Left renal cortex interstitium (tissue), 4 donors: ENCODE measurements around the gene TNRC6B. TPM values are rescaled to one million over a fixed set of nuclear protein-coding genes. Genes with fewer than 3 reads are reported as not detected.

ENCODE experiments used
- DNase-seq, 4 donors: peaks; one replicate each; pipeline ENCODE4 v3.0.0-alpha.2; 2013; ENCODE audit warnings: low read depth in 4 of 4, low spot score in 2 of 4, missing footprints in 1 of 4
- polyA plus RNA-seq, 4 donors: library from polyadenylated mRNA; unstranded; fragments of 120-200 nt; gene quantifications; one replicate each; pipeline ENCODE4 v1.2.1, GENCODE V29; 2013; ENCODE audit not compliant: insufficient read length in 4 of 4

The TNRC6B gene
- polyA plus RNA-seq, 4 donors = 10.6 to 16.6 (median 13.8) TPM

GRCh38 chr22:40237788-40238424 lies 60.2 kb downstream of the TNRC6B start:
- DNase-seq = no peak

- no peak for DNase-seq
These were observed 61.0 kb downstream of the TNRC6B start for GRCh38 chr22:40238425-40239344.

- DNase-seq = no peak
These were observed 61.6 kb downstream of the TNRC6B start for GRCh38 chr22:40239345-40239683.

- DNase-seq = no peak
These were observed 62.4 kb downstream of the TNRC6B start for GRCh38 chr22:40240160-40240559.

GRCh38 chr22:40240686-40241085 lies 63.0 kb downstream of the TNRC6B start:
- DNase-seq = no peak

GRCh38 chr22:40241200-40241763 lies 63.6 kb downstream of the TNRC6B start:
- no peak for DNase-seq

GRCh38 chr22:40243891-40244290 lies 66.2 kb downstream of the TNRC6B start:
- no peak for DNase-seq

GRCh38 chr22:40244586-40244985 lies 66.9 kb downstream of the TNRC6B start:
- no peak for DNase-seq

GRCh38 chr22:40247976-40248375 lies 70.3 kb downstream of the TNRC6B start:
- DNase-seq = no peak

- no peak for DNase-seq
These were observed 71.6 kb downstream of the TNRC6B start for GRCh38 chr22:40249286-40249685.

GRCh38 chr22:40250608-40251007 lies 72.9 kb downstream of the TNRC6B start:
- no peak for DNase-seq

- DNase-seq = no peak
These were observed 73.4 kb downstream of the TNRC6B start for GRCh38 chr22:40251106-40251505.

GRCh38 chr22:40252146-40252545 lies 74.4 kb downstream of the TNRC6B start:
- no peak for DNase-seq

GRCh38 chr22:40256516-40256915 lies 78.8 kb downstream of the TNRC6B start:
- DNase-seq = peak in 3 of 4 donors; percentile 18 to 43 (median 39)

GRCh38 chr22:40258017-40258416 lies 80.3 kb downstream of the TNRC6B start:
- no peak for DNase-seq

- DNase-seq = no peak
These were observed 80.8 kb downstream of the TNRC6B start for GRCh38 chr22:40258501-40258915.

GRCh38 chr22:40261783-40262182 lies 84.1 kb downstream of the TNRC6B start:
- DNase-seq = no peak

GRCh38 chr22:40263191-40263590 lies 85.5 kb downstream of the TNRC6B start:
- no peak for DNase-seq

GRCh38 chr22:40265783-40266182 lies 88.1 kb downstream of the TNRC6B start:
- no peak for DNase-seq

GRCh38 chr22:40270031-40270430 lies 92.3 kb downstream of the TNRC6B start:
- DNase-seq = no peak

- no peak for DNase-seq
These were observed 93.1 kb downstream of the TNRC6B start for GRCh38 chr22:40270748-40271373.
